ENCODE data around the gene ZNF516. TPM values are rescaled to one million over a fixed set of nuclear protein-coding genes. Genes with fewer than 3 reads are reported as not detected.
"Not testable (repeated sequence)": the region's sequence is repeated elsewhere in the genome, so short reads cannot be mapped to it uniquely, and the experiment has no call there.

ZNF516 gene
- total RNA-seq (2014; rRNA removed) = 5.5 and 7.9 TPM in 2 replicates
- 3.9 TPM for polyA plus RNA-seq (2012)

GRCh38 chr18:76495006-76495370, at the start of gene ZNF516:
ZNF516 (minus strand) TSS chr18:76495242; CDS start chr18:76443054, 52,188 bp downstream.
- DNase-seq (ENCODE audit: low read depth) = no peak

DNA sequence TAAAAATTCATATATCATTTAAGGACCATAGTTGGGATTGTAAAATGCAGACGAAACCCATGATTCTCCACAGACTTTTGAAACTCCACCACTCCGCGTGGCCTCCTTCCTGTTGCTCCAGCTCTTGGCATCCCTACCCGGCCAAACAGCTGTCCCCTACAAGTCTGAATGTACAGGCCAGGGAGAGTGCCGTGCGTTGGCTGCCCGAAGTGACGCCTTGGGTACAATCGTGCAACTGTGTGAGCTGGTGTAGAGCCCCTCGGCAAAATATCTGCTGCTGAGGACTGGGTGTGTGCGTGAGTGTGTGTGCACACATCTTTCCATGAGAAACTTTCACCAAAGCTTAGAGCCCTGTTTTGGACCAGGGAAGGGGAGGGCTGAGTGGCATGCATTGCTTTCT, 43.8 kb upstream of the ZNF516 start:
- DNase-seq (ENCODE audit: low read depth) = no peak

DNA sequence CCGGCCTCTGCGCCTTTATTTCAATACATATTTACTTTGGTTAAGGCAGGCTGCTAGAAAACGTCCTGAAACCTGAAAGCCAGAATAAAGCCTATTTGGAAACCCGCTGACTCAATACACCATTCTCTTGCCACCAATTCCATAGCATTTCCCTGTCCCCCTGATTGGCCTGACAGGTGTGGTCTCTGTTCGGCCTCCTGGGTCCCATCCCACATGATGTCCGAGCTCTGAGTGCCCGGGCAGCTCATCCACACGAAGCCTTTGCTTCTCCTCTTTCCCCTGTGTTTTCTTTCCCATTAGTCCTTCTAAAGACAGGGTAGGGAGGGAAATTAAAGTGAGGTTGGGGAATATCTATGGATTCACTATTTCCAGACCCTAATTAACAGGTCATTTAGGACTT, 42.6 kb upstream of the ZNF516 start:
- no peak for DNase-seq (ENCODE audit: low read depth)

GRCh38 chr18:76536593-76536992, 41.6 kb upstream of the ZNF516 start:
- DNase-seq (ENCODE audit: low read depth) = not testable (repeated sequence)

- no peak for DNase-seq (ENCODE audit: low read depth)
Observed at GRCh38 chr18:76532875-76533274, 37.8 kb upstream of the ZNF516 start.

DNA sequence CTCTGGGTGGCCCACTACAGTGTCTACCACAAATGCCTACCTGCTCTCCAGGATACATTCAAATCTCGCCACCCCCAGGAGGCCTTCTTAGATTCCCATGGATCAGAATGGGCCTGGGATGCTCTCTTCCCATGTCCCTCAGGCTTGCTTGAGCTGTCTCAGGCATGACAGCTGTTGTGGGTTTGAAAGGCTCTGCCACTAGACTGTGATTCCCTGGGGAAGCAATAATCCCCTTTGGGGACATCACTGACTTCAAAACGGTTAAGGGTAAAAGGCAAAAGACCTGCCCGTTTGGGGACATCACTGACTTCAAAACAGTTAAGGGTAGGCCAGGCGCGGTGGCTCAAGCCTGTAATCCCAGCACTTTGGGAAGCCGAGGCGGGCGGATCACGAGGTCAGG, 35.8 kb upstream of the ZNF516 start:
- DNase-seq (ENCODE audit: low read depth) = no peak

DNA sequence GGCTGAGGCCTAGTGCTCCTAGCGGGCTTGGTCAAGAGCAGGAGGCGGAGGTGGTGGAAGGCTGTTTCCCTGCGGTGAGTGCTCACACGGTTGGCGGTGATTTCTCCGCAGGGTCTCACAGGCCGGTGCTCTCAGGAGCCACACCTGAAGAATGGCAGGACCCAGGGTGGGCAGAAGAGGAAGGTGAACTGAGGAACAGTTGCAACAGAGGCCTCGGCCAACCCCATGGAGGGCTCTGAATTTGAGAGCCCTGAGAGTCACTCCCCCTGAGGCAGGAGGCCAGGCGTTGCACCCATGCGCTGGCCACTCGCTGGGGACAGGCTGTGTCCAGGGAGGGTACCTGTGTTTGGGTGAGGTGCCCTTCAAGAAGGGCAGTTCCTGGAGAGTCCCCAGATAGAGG, 35.3 kb upstream of the ZNF516 start:
- no peak for DNase-seq (ENCODE audit: low read depth)

DNA sequence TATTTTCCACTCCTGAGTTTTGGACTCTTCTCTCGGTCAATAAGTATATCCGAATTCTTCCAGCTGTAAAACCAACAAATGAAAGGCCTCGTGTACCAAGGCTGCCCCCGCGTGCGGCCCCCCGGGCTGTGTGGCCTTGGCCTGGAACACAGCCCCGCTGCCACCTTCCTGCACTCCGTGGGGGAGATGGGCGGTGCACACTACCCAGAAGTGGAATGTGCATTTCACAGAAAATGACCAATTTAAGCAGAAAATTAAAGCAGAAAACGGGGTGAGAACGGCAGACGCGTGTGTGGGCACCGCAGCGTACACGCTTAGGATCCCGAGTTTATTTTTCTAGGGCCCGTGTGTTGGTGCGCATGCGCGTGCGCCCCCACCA, 34.4 kb upstream of the ZNF516 start:
- no peak for DNase-seq (ENCODE audit: low read depth)

DNA sequence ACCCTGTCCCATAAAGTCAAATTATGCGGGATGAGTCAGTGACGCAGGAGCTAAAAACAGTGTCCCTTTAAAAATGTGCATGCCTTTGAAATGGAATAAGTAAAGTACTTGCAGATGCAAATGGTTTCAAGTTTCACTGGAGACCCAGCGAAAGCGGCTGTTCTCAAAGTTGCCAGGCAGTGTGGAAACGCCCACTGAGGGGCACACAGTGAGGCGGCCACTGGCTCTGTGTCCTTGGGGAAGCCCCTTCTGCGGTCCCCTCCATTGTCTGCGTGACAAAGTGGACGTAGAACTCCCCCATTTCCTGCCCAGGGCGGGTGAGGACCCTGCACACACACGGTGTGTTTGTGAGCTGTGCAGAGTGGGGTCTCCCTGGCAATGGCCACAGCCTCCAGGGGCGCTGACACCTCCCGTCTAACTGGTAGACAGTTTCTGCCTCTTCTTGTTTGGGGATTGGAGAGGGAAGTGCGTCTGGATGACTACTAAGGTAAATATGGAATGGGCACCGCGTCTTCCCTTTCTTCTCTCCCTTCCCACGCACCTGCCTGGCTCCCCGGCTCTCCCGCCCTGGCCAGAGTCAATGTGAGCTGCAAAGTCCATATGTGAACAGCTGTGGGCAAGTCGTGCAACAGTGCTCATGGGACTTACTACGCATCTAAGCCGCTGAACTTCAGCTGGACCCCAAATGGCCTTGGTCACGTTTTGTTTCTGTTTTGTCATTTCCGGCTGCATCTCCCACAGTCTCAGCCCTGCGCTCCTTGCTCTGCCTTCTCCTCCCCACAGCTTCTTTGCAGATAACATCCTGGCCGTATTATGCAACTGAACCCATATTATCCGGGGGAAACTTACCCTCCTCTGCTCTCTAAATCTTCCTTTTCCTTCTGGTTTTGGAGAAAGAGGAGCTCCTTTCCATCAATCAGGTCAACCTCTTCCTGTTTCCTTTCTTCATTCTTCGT, 33.7 kb upstream of the ZNF516 start:
- peak; percentile 12 for DNase-seq (ENCODE audit: low read depth)

- DNase-seq (ENCODE audit: low read depth) = no peak
Observed at GRCh38 chr18:76525911-76526310, 30.9 kb upstream of the ZNF516 start.

- peak; percentile 41 for DNase-seq (ENCODE audit: low read depth)
Observed at GRCh38 chr18:76524900-76525698, 30.1 kb upstream of the ZNF516 start.

GRCh38 chr18:76524477-76524876, 29.4 kb upstream of the ZNF516 start:
- no peak for DNase-seq (ENCODE audit: low read depth)

- no peak for DNase-seq (ENCODE audit: low read depth)
Observed at GRCh38 chr18:76522551-76522950, 27.5 kb upstream of the ZNF516 start.

- no peak for DNase-seq (ENCODE audit: low read depth)
Observed at GRCh38 chr18:76522122-76522503, 27.1 kb upstream of the ZNF516 start.

DNA sequence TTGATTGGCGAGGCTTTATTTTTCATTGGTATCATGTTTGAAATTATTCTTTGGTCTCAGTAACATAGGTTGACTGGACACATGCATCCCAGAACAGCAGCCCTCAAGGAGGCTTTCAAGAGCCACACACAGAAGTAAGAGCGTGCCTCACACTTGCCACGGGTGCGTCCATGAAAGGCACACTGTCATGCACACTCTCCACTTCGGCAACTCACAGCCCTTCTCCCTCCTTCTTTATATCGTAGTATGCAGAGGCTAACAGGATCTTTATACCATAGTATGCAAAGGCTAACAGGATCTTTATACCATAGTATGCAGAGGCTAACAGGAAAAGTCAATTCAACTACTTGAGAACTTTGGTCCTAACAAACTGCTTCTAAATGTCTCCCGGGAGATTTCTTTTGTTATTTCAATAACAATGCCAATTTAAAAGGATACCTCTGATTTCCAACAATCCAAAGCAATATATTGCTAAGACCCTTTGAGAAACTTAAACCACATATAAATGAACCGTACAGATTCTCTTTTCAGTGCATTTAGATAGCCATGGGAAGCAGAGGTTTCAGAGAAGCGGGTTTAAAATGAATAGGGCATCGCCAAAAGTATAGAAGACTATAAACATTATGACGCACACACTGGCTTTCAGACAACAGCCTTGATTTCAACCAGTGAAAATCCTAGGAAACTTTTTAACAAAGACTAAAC, 26.5 kb upstream of the ZNF516 start:
- no peak for DNase-seq (ENCODE audit: low read depth)

DNA sequence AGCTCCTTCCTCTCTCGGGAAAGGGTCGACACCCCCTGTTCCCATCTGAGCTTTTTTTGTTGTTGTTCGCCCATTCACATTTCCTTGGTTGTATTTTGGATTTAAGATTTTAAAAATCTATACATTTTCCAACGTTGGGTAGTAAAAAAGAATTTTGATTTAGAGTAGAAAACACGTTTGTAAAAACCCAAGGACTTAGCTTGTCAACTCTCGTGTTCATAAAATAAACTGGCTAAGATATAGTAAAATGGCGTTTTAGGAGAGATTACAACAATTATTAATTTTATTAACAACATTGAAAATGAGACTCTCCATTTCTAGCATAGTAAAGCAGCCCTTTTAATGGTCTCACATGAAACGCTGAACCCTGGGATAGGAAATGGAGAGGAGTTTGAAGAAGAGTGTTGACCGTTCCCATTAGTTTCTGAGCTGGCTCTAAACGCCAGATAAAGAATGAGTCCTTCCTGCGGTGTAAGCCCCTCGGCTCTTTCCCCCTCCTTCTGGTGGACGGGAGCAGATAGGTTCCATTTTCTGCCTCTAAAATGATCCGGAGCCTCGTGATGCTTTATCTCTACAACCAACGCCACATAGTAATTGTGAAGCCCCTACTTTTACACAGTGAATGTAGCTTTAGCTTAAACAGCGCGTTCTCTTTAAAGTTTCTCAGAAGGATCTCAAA, 24.0 kb upstream of the ZNF516 start:
- DNase-seq (ENCODE audit: low read depth) = no peak

- DNase-seq (ENCODE audit: low read depth) = no peak
Observed at GRCh38 chr18:76518123-76518859, 23.2 kb upstream of the ZNF516 start.

- DNase-seq (ENCODE audit: low read depth) = no peak
Observed at GRCh38 chr18:76515576-76515975, 20.5 kb upstream of the ZNF516 start.

DNA sequence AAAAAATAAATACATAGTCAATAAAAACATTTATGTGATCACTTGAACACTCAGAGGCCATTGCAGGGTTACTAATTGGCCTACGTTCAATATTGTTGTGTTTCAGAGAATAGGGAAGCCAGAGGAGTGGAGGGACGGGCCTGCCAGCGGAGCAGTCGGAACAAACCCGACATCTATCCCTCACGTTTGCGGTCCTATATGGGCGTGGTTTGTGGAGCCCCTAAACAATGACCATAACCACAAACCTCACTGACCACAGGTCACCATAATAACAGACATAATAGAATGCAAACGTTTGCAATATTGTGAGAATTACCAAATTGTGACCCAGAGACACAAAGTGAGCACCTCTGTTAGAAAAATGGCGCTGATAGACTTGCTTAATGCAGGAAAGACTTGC, 19.5 kb upstream of the ZNF516 start:
- no peak for DNase-seq (ENCODE audit: low read depth)

- DNase-seq (ENCODE audit: low read depth) = no peak
Observed at GRCh38 chr18:76507830-76508385, 12.9 kb upstream of the ZNF516 start.

All from LHCN-M2 (cell line).